COLO668 (cell line): Measurements from ENCODE around the gene NOS2.
"Not testable (repeated sequence)": the region's sequence is repeated elsewhere in the genome, so short reads cannot be mapped to it uniquely, and the experiment has no call there.

Experiments
- DNase-seq: peaks from one replicate; lab custom pipeline; 2025; ENCODE audit not compliant: unreplicated experiment; lab: John Stamatoyannopoulos, UW

NOS2 gene

GRCh38 chr17:27800522-27800921 is at the start of gene NOS2:
Gene NOS2 (minus strand): TSS chr17:27800529. CDS start chr17:27798809, 1,720 bp downstream.
- DNase-seq = no peak

- no peak for DNase-seq
These were observed 49.3 kb upstream of the NOS2 start for GRCh38 chr17:27849474-27850185.

GRCh38 chr17:27848931-27849330 is 48.6 kb upstream of the NOS2 start:
- peak; percentile 39 for DNase-seq

- not testable (repeated sequence) for DNase-seq
These were observed 46.5 kb upstream of the NOS2 start for GRCh38 chr17:27846808-27847307.

GRCh38 chr17:27846042-27846655 is 45.8 kb upstream of the NOS2 start:
- no peak for DNase-seq

- DNase-seq = no peak
These were observed 45.1 kb upstream of the NOS2 start for GRCh38 chr17:27845264-27846041.

GRCh38 chr17:27840688-27841087 is 40.4 kb upstream of the NOS2 start:
- DNase-seq = no peak

GRCh38 chr17:27840406-27840678 is 40.0 kb upstream of the NOS2 start:
- not testable (repeated sequence) for DNase-seq

- DNase-seq = not testable (repeated sequence)
These were observed 39.5 kb upstream of the NOS2 start for GRCh38 chr17:27839571-27840405.

- DNase-seq = not testable (repeated sequence)
These were observed 38.3 kb upstream of the NOS2 start for GRCh38 chr17:27838607-27839006.

- DNase-seq = not testable (repeated sequence)
These were observed 37.4 kb upstream of the NOS2 start for GRCh38 chr17:27837769-27838168.

- DNase-seq = no peak
These were observed 36.3 kb upstream of the NOS2 start for GRCh38 chr17:27836651-27837050.

GRCh38 chr17:27834571-27834970 is 34.2 kb upstream of the NOS2 start:
- no peak for DNase-seq

GRCh38 chr17:27832831-27833230 is 32.5 kb upstream of the NOS2 start:
- DNase-seq = no peak

- DNase-seq = not testable (repeated sequence)
These were observed 29.6 kb upstream of the NOS2 start for GRCh38 chr17:27829888-27830287.

- DNase-seq = not testable (repeated sequence)
These were observed 28.9 kb upstream of the NOS2 start for GRCh38 chr17:27829143-27829711.

- no peak for DNase-seq
These were observed 25.1 kb upstream of the NOS2 start for GRCh38 chr17:27825459-27825858.

- DNase-seq = no peak
These were observed 24.4 kb upstream of the NOS2 start for GRCh38 chr17:27824745-27825144.

- DNase-seq = no peak
These were observed 23.9 kb upstream of the NOS2 start for GRCh38 chr17:27824176-27824715.

- DNase-seq = not testable (repeated sequence)
These were observed 21.8 kb upstream of the NOS2 start for GRCh38 chr17:27822108-27822507.
